Adrenal gland (tissue), 5 donors: ENCODE data around the gene ST8SIA6.

ENCODE experiments used
- CTCF ChIP-seq, 6 experiments: fragments of 450-650 bp in 4 of 6; fragments of 200-600 bp in 2 of 6; sonication (generic) in 1 of 6; IDR thresholded peaks; 1 replicate in 5 of 6; 2 replicates in 1 of 6; pipeline versions ENCODE4 v1.5.1 to v1.8.0; 2016 to 2021; ENCODE audit warnings: antibody characterized with exemption in 6 of 6, mild to moderate bottlenecking in 2 of 6, moderate library complexity in 1 of 6
- POLR2A ChIP-seq, 2 donors: fragments of 450-650 bp; IDR thresholded peaks; one replicate each; pipeline ENCODE4 v1.6.1; 2017; ENCODE audit warnings: antibody characterized with exemption in 2 of 2, mild to moderate bottlenecking in 2 of 2, moderate library complexity in 1 of 2
- donor health status: DM: no; HTN: no; CAD: no.

GRCh38 chr10:17289763-17290162 is 164.6 kb downstream of the ST8SIA6 start:
- TF ChIP-seq CTCF (IDR thresholded peaks at IDR 0.05) (no peak), POLR2A (IDR thresholded peaks at IDR 0.05) (no peak)
